K562 (cell line): ENCODE results near the gene SFXN5. TPM values are rescaled to one million over a fixed set of nuclear protein-coding genes. Genes with fewer than 3 reads are reported as not detected.

ENCODE experiments used
- ATAC-seq: fragments of 200-7000 bp; cut with Tn5 transposase; 3 replicates; pipeline ENCODE4 v1.9.1; 2020; ENCODE audit warnings: moderate library complexity
- BruUV-seq: library from RNA; stranded (reverse); fragments of 400-500 nt; replicated peaks from 2 replicates; lab custom pipeline; 2021; lab: Mats Ljungman, UMichigan
- CTCF ChIA-PET: fragments of 300-600 bp; formaldehyde crosslinking; extraction: SDS; loops from one replicate; lab custom pipeline; 2021; ENCODE audit warnings: low intra/inter-chr PET ratio; lab: Yijun Ruan, JAX
- POLR2A ChIA-PET: fragments of 300-600, 350-650 bp; sonication (Branson Sonifier 250); formaldehyde crosslinking; extraction: SDS; loops from one replicate; lab custom pipeline; 2021; ENCODE audit warnings: antibody characterized with exemption, inconsistent platforms; lab: Yijun Ruan, JAX
- DNase-seq, 4 experiments: peaks; one replicate each; pipeline versions ENCODE4 v3.0.0 to v3.0.0-alpha.2; 2011 to 2018; ENCODE audit warnings: low spot score in 3 of 4, mixed read lengths in 3 of 4; ENCODE audit errors: extremely low read depth in 1 of 4
- FAIRE-seq: peaks from 2 replicates; lab custom pipeline; 2011; peaks lifted over from hg19 to GRCh38; lab: Jason Lieb, UNC
- H2AFZ ChIP-seq: 2 replicates; pipeline ENCODE4 v1.6.0; 2011; ENCODE audit warnings: low read depth, low read length, control low read depth, inconsistent platforms
- H3K27ac ChIP-seq: fragments of 200-600 bp; 3 replicates; pipeline ENCODE4 v1.8.0; 2011; ENCODE audit warnings: low read depth, mild to moderate bottlenecking, control low read depth, inconsistent platforms, low read length, moderate library complexity, mixed read lengths; ENCODE audit errors: extremely low read depth
- H3K27me3 ChIP-seq, 2 experiments: fragments of 300-600 bp in 1 of 2; 2 replicates in 1 of 2; 3 replicates in 1 of 2; pipeline versions ENCODE4 v1.6.0 to v1.8.0; 2011; ENCODE audit warnings: inconsistent platforms in 2 of 2, low read length in 2 of 2, mild to moderate bottlenecking in 1 of 2, mixed read lengths in 1 of 2, moderate library complexity in 1 of 2; ENCODE audit not compliant: control insufficient read depth in 2 of 2, insufficient read depth in 2 of 2
- H3K36me3 ChIP-seq: fragments of 300-600 bp; 3 replicates; pipeline ENCODE4 v1.8.0; 2011; ENCODE audit warnings: mild to moderate bottlenecking, low read length, inconsistent platforms; ENCODE audit not compliant: control insufficient read depth, insufficient read depth
- H3K4me1 ChIP-seq, 2 experiments: fragments of 200-600 bp in 1 of 2; replicated peaks in 1 of 2; 2 replicates in 1 of 2; 3 replicates in 1 of 2; pipeline versions ENCODE4 v1.5.1 to v1.8.0; 2011; ENCODE audit warnings: inconsistent platforms in 2 of 2, low read length in 2 of 2, mild to moderate bottlenecking in 1 of 2, mixed read lengths in 1 of 2, moderate library complexity in 1 of 2; ENCODE audit not compliant: control insufficient read depth in 2 of 2, insufficient read depth in 2 of 2
- H3K4me2 ChIP-seq: 2 replicates; pipeline ENCODE4 v1.6.1; 2011; ENCODE audit warnings: low read length, control low read depth, inconsistent platforms, mixed read lengths; ENCODE audit not compliant: insufficient read depth
- H3K4me3 ChIP-seq: fragments of 200-600 bp; sonication (generic), shearing (Covaris generic); 2 replicates; pipeline ENCODE4 v1.5.1; 2016; ENCODE audit warnings: control low read depth, inconsistent platforms
- H3K79me2 ChIP-seq: fragments of 200-600 bp; 3 replicates; pipeline ENCODE4 v1.8.0; 2011; ENCODE audit warnings: low read length, inconsistent platforms; ENCODE audit not compliant: control insufficient read depth, insufficient read depth
- H3K9ac ChIP-seq, 2 experiments: 2 replicates each; pipeline versions ENCODE4 v1.6.0 to v1.6.1; 2011; ENCODE audit warnings: low read depth in 2 of 2, low read length in 2 of 2, control low read depth in 1 of 2, inconsistent platforms in 1 of 2, mild to moderate bottlenecking in 1 of 2, mixed read lengths in 1 of 2; ENCODE audit not compliant: insufficient read depth in 1 of 2
- H3K9me1 ChIP-seq: one replicate; pipeline ENCODE4 v1.6.0; 2011; ENCODE audit warnings: inconsistent platforms, mild to moderate bottlenecking, low read length, moderate library complexity; ENCODE audit not compliant: control insufficient read depth, insufficient read depth
- H3K9me3 ChIP-seq: replicated peaks from 2 replicates; pipeline ENCODE4 v1.5.1; 2011; ENCODE audit warnings: low read depth, low read length, inconsistent platforms; ENCODE audit not compliant: control insufficient read depth, insufficient read depth
- H4K20me1 ChIP-seq: replicated peaks from 2 replicates; pipeline ENCODE4 v1.6.1; 2011; ENCODE audit warnings: low read length, inconsistent platforms, mixed read lengths; ENCODE audit not compliant: control insufficient read depth, insufficient read depth
- FUS ChIP-seq: fragments of 200-400 bp; formaldehyde crosslinking; optimal IDR thresholded peaks from 2 replicates; pipeline ENCODE3; 2017; ENCODE audit warnings: low read depth, low read length
- HES1 ChIP-seq: fragments of 450-650 bp; IDR thresholded peaks from 2 replicates; pipeline ENCODE4 v1.6.1; 2016; ENCODE audit warnings: low read depth, mild to moderate bottlenecking, moderate library complexity
- KLF10 ChIP-seq: fragments of 250-450 bp; sonication (Bioruptor Pico); IDR thresholded peaks from 2 replicates; pipeline ENCODE4 v1.6.1; 2021; ENCODE audit warnings: matching md5 sums
- MIER1 ChIP-seq: fragments of 450-650 bp; IDR thresholded peaks from 2 replicates; pipeline ENCODE4 v1.6.1; 2016; ENCODE audit warnings: antibody characterized with exemption, mild to moderate bottlenecking, low read depth
- PBX2 ChIP-seq, 2 experiments: IDR thresholded peaks in 1 of 2; conservative IDR thresholded peaks in 1 of 2; 2 replicates each; pipeline ENCODE4 v1.6.1; 2016; ENCODE audit warnings: low read depth in 2 of 2, mild to moderate bottlenecking in 1 of 2, missing compliant biosample characterization in 1 of 2, missing genetic modification characterization in 1 of 2, moderate library complexity in 1 of 2
- PKNOX1 ChIP-seq: fragments of 450-650 bp; IDR thresholded peaks from 2 replicates; pipeline ENCODE4 v1.6.1; 2016
- PRDM10 ChIP-seq: fragments of 450-650 bp; IDR thresholded peaks from 2 replicates; pipeline ENCODE4 v1.6.1; 2018; ENCODE audit not compliant: partially characterized antibody
- SMARCE1 ChIP-seq: fragments of 450-650 bp; IDR thresholded peaks from 2 replicates; pipeline ENCODE4 v1.7.1; 2016; ENCODE audit warnings: mild to moderate bottlenecking
- THRB ChIP-seq: fragments of 450-650 bp; formaldehyde crosslinking; conservative IDR thresholded peaks from 2 replicates; pipeline ENCODE4 v1.4.0; 2022; ENCODE audit warnings: mild to moderate bottlenecking, missing genetic modification characterization
- WGBS: fragments of 100-300 bp; shearing (Covaris generic); methylation state at CpG from one replicate; pipeline ENCODE4 v1.1.6; 2016; ENCODE audit warnings: low coverage, mixed read lengths; ENCODE audit not compliant: insufficient coverage; ENCODE audit errors: missing lambda C conversion rate; 5-methylcytosine and 5-hydroxymethylcytosine counted together
- in situ Hi-C: fragments of 300-500 bp; cut with MboI; formaldehyde crosslinking; loops from 4 replicates; pipeline ENCODE4 v1.15.0; 2018; ENCODE audit warnings: inconsistent platforms, mixed read lengths
- intact Hi-C: fragments of 100-400 bp; cut with micrococcal nuclease; formaldehyde crosslinking; loops from 2 replicates; pipeline ENCODE4 v1.14.2; 2022
- polyA plus RNA-seq, 8 experiments: library from polyadenylated mRNA; depleted of rRNA in 4 of 8; stranded (reverse) in 5 of 8; unstranded in 3 of 8; fragments of >200 nt; fragmentation: Nextera tagmentation in 2 of 8; fragmentation: Illumina TruSeq in 1 of 8; extraction: Ambion mirVana in 2 of 8; extraction: Trizol in 1 of 8; gene quantifications; 2 replicates each; pipeline versions ENCODE4 v1.2.1 to v1.2.3, GENCODE V29; 2011 to 2014; ENCODE audit warnings: inconsistent platforms in 1 of 8, missing spikeins in 1 of 8
- total RNA-seq, 7 experiments: library from RNA; depleted of rRNA in 6 of 7; stranded (reverse); fragments of >200 nt in 6 of 7; fragmentation: Illumina TruSeq in 2 of 7; extraction: Trizol in 2 of 7; gene quantifications; 2 replicates each; pipeline versions ENCODE4 v1.2.1 to v1.2.3, GENCODE V29; 2011 to 2021; ENCODE audit warnings: low replicate concordance in 1 of 7

The SFXN5 gene
- total and polyA plus RNA-seq, 9 of the 15 experiments (the other 6 are each of a cell fraction or from before 2014, with no cell fraction given), result 8.3 to 22.6 (median 16.0) TPM

- in situ Hi-C loops, result no loop called here
- Histone ChIP-seq H3K9ac (peak overlapping the region; percentile 60 to 91), H3K27ac (peak overlapping the region; percentile 80), H3K4me3 (no peak overlapping the region), H3K4me1 (peaks cover 19 to 48% of the 10 kb centered on the region in 2 experiments; a peak in 4 of 5 replicates), H3K79me2 (peaks cover 71% of the 10 kb centered on the region), H3K4me2 (peak overlapping the region; percentile 71), H2AFZ (peak overlapping the region; percentile 35), H3K9me1 (no peaks in the 10 kb centered on the region), H3K27me3 (no peaks in the 10 kb centered on the region), H3K36me3 (peaks cover 19% of the 10 kb centered on the region), H3K9me3 (no peaks in the 10 kb centered on the region), H4K20me1 (no peaks in the 10 kb centered on the region)
- WGBS, result 31% methylated on average over 4 of the region's 4 CpGs
- CTCF ChIA-PET, result no interaction called here
- FAIRE-seq, result no peak
- no TSS peak for BruUV-seq
- POLR2A ChIA-PET, result interaction anchor here (0.6 to 1.9 kb wide), 7 partner anchors 8 to 1988 kb away, joined by 3 to 6 read pairs (median 3); no protein-coding TSS in a partner anchor
- intact Hi-C loops, result no loop called here
- no peak for DNase-seq
- peak; percentile 21 for ATAC-seq
- TF ChIP-seq PRDM10 (peak; percentile 6), KLF10 (CRISPR knock-in tag) (no peak), HES1 (no peak), PKNOX1 (peak; percentile 77), FUS (no peak), THRB (CRISPR knock-in tag) (no peak), MIER1 (0 out of 2 replicates have a peak, but pooled peaks have one; percentile 0), PBX2 (CRISPR knock-in tag; IDR thresholded peaks at IDR 0.05; ENCODE audit: low read depth) (no peak), PBX2 (tag; conservative IDR thresholded peaks at IDR 0.05; ENCODE audit: low read depth) (peak; percentile 41), SMARCE1 (no peak)
These were observed 8.0 kb downstream of the SFXN5 start for GRCh38 chr2:73063472-73063871.
